IMR-90 (cell line): ENCODE results near the gene KCNA10. TPM values are rescaled to one million over a fixed set of nuclear protein-coding genes. Genes with fewer than 3 reads are reported as not detected.
A peak's percentile ranks its signal among the peaks of the same experiment; 100 is the strongest.

Experiments used
- ATAC-seq: fragments of 200-7000 bp; cut with Tn5 transposase; 2 replicates; pipeline ENCODE4 v1.9.1; 2020; ENCODE audit warnings: low read depth, mild to moderate bottlenecking, moderate library complexity
- BruUV-seq: library from RNA; stranded (reverse); fragments of 400-500 nt; replicated peaks from 2 replicates; lab custom pipeline; 2021; lab: Mats Ljungman, UMichigan
- CTCF ChIA-PET: fragments of 300-600 bp; formaldehyde crosslinking; extraction: SDS; loops from one replicate; lab custom pipeline; 2021; ENCODE audit warnings: antibody characterized with exemption; lab: Yijun Ruan, JAX
- POLR2A ChIA-PET: fragments of 300-600 bp; sonication (Branson Sonifier 250); formaldehyde crosslinking; loops from one replicate; lab custom pipeline; 2022; ENCODE audit warnings: antibody characterized with exemption; ENCODE audit not compliant: unreplicated experiment; lab: Charles Lee
- DNase-seq: peaks from one replicate; pipeline ENCODE4 v3.0.0; 2013
- H2AFZ ChIP-seq: replicated peaks from 2 replicates; pipeline ENCODE3; 2013; ENCODE audit warnings: low read length, mild to moderate bottlenecking; ENCODE audit not compliant: poor library complexity
- H2AK5ac ChIP-seq: 2 replicates; pipeline ENCODE4 v1.6.1; 2013; ENCODE audit warnings: low read depth, low read length, inconsistent platforms
- H2AK9ac ChIP-seq: replicated peaks from 2 replicates; pipeline ENCODE3; 2013; ENCODE audit warnings: mild to moderate bottlenecking, low read depth, low read length, moderate library complexity; ENCODE audit not compliant: poor library complexity
- H2BK120ac ChIP-seq: 2 replicates; pipeline ENCODE4 v1.6.1; 2013; ENCODE audit warnings: low read depth, low read length, inconsistent platforms
- H2BK15ac ChIP-seq: 3 replicates; pipeline ENCODE4 v1.6.1; 2013; ENCODE audit warnings: low read depth, low read length, inconsistent platforms
- H2BK20ac ChIP-seq: 2 replicates; pipeline ENCODE4 v1.6.1; 2013; ENCODE audit warnings: low read depth, mild to moderate bottlenecking, inconsistent platforms, low read length, moderate library complexity
- H2BK5ac ChIP-seq: 2 replicates; pipeline ENCODE4 v1.6.1; 2013; ENCODE audit warnings: mild to moderate bottlenecking, low read depth, low read length, inconsistent platforms; ENCODE audit not compliant: poor library complexity, severe bottlenecking
- H3K14ac ChIP-seq: replicated peaks from 2 replicates; pipeline ENCODE4 v1.6.1; 2013; ENCODE audit warnings: low read depth, low read length, inconsistent platforms
- H3K18ac ChIP-seq: 2 replicates; pipeline ENCODE4 v1.6.1; 2013; ENCODE audit warnings: low read depth, low read length, control low read depth
- H3K23ac ChIP-seq: 2 replicates; pipeline ENCODE4 v1.6.1; 2013; ENCODE audit warnings: low read depth, low read length, inconsistent platforms
- H3K27ac ChIP-seq: 2 replicates; pipeline ENCODE4 v1.5.1; 2013; ENCODE audit warnings: mild to moderate bottlenecking, control low read depth, low read length; ENCODE audit not compliant: insufficient read depth
- H3K27me3 ChIP-seq: 2 replicates; pipeline ENCODE4 v1.6.1; 2013; ENCODE audit warnings: low read length; ENCODE audit not compliant: control insufficient read depth, insufficient read depth
- H3K36me3 ChIP-seq: 2 replicates; pipeline ENCODE4 v1.6.1; 2013; ENCODE audit warnings: low read length, mixed read lengths; ENCODE audit not compliant: control insufficient read depth, insufficient read depth
- H3K4ac ChIP-seq: 2 replicates; pipeline ENCODE4 v1.6.1; 2013; ENCODE audit warnings: low read depth, low read length, inconsistent platforms
- H3K4me1 ChIP-seq: 2 replicates; pipeline ENCODE4 v1.6.1; 2013; ENCODE audit warnings: low read length, mixed read lengths; ENCODE audit not compliant: control insufficient read depth, insufficient read depth
- H3K4me2 ChIP-seq: 2 replicates; pipeline ENCODE4 v1.6.1; 2013; ENCODE audit warnings: low read depth, mild to moderate bottlenecking, control low read depth, low read length, moderate library complexity
- H3K4me3 ChIP-seq: 2 replicates; pipeline ENCODE4 v1.5.1; 2013; ENCODE audit warnings: low read depth, mild to moderate bottlenecking, control low read depth, low read length, moderate library complexity; ENCODE audit not compliant: insufficient read depth
- H3K56ac ChIP-seq: 2 replicates; pipeline ENCODE4 v1.6.1; 2013; ENCODE audit warnings: low read length, inconsistent platforms; ENCODE audit not compliant: insufficient read depth; ENCODE audit errors: extremely low read depth
- H3K79me1 ChIP-seq, 2 experiments: 2 replicates each; pipeline ENCODE4 v1.6.1; 2013; ENCODE audit warnings: low read length in 2 of 2, inconsistent platforms in 1 of 2, low read depth in 1 of 2
- H3K9ac ChIP-seq: 2 replicates; pipeline ENCODE4 v1.6.1; 2013; ENCODE audit warnings: low read depth, low read length, control low read depth
- H3K9me1 ChIP-seq: 2 replicates; pipeline ENCODE4 v1.6.1; 2013; ENCODE audit warnings: low read length, inconsistent platforms; ENCODE audit not compliant: insufficient read depth
- H3K9me3 ChIP-seq: 2 replicates; pipeline ENCODE4 v1.6.1; 2013; ENCODE audit warnings: low read length; ENCODE audit not compliant: control insufficient read depth, insufficient read depth
- H4K20me1 ChIP-seq: 2 replicates; pipeline ENCODE4 v1.6.1; 2013; ENCODE audit warnings: low read length, inconsistent platforms; ENCODE audit not compliant: insufficient read depth
- H4K5ac ChIP-seq: 2 replicates; pipeline ENCODE4 v1.6.1; 2013; ENCODE audit warnings: mild to moderate bottlenecking, low read depth, low read length, control low read depth
- H4K8ac ChIP-seq, 2 experiments: 2 replicates each; pipeline ENCODE4 v1.6.1; 2013; ENCODE audit warnings: low read depth in 2 of 2, low read length in 2 of 2, control low read depth in 1 of 2, inconsistent platforms in 1 of 2
- H4K91ac ChIP-seq: 2 replicates; pipeline ENCODE4 v1.6.1; 2013; ENCODE audit warnings: low read depth, low read length, inconsistent platforms; ENCODE audit not compliant: insufficient read depth
- BHLHE40 ChIP-seq: fragments of 150-350 bp; IDR thresholded peaks from 2 replicates; pipeline ENCODE4 v1.6.1; 2016; ENCODE audit warnings: mild to moderate bottlenecking, low read depth, low read length
- CEBPB ChIP-seq: IDR thresholded peaks from 2 replicates; pipeline ENCODE4 v1.6.1; 2012; ENCODE audit warnings: low read depth, low read length, improper control_type of control experiment
- CHD1 ChIP-seq: IDR thresholded peaks from 2 replicates; pipeline ENCODE4 v1.6.1; 2012; ENCODE audit warnings: low read depth, low read length, improper control_type of control experiment
- ELK1 ChIP-seq: fragments of 150-350 bp; IDR thresholded peaks from 2 replicates; pipeline ENCODE4 v1.6.1; 2016; ENCODE audit warnings: low read depth, mild to moderate bottlenecking, low read length, moderate library complexity, borderline replicate concordance
- FOS ChIP-seq: fragments of 150-350 bp; IDR thresholded peaks from 2 replicates; pipeline ENCODE4 v1.6.1; 2016; ENCODE audit warnings: low read depth, low read length
- MAFK ChIP-seq: IDR thresholded peaks from 2 replicates; pipeline ENCODE4 v1.6.1; 2012; ENCODE audit warnings: low read depth, low read length, improper control_type of control experiment
- MAZ ChIP-seq: IDR thresholded peaks from 2 replicates; pipeline ENCODE4 v1.6.1; 2012; ENCODE audit warnings: low read depth, mild to moderate bottlenecking, low read length, improper control_type of control experiment, moderate library complexity, borderline replicate concordance
- MXI1 ChIP-seq: IDR thresholded peaks from 2 replicates; pipeline ENCODE4 v1.6.1; 2012; ENCODE audit warnings: low read depth, mild to moderate bottlenecking, low read length, moderate library complexity, borderline replicate concordance
- NFE2L2 ChIP-seq: fragments of 150-350 bp; IDR thresholded peaks from 2 replicates; pipeline ENCODE4 v1.6.1; 2016; ENCODE audit warnings: low read depth, mild to moderate bottlenecking, low read length
- POLR2A ChIP-seq: IDR thresholded peaks from 2 replicates; pipeline ENCODE4 v1.6.1; 2012; ENCODE audit warnings: mild to moderate bottlenecking, low read depth, low read length
- RCOR1 ChIP-seq: IDR thresholded peaks from 2 replicates; pipeline ENCODE4 v1.6.1; 2012; ENCODE audit warnings: mild to moderate bottlenecking, low read length, improper control_type of control experiment; ENCODE audit not compliant: insufficient replicate concordance
- RFX5 ChIP-seq: IDR thresholded peaks from 2 replicates; pipeline ENCODE4 v1.8.0; 2012; ENCODE audit warnings: low read depth, mild to moderate bottlenecking, low read length, moderate library complexity
- WGBS, 2 experiments: methylation state at CpG; one replicate each; pipeline versions ENCODE4 v1.1.5 to v1.1.7; 2013; ENCODE audit warnings: missing lambda C conversion rate in 2 of 2; ENCODE audit not compliant: insufficient read length in 1 of 2; ENCODE audit errors: extremely low coverage in 2 of 2; 5-methylcytosine and 5-hydroxymethylcytosine counted together
- dilution Hi-C: fragments of 300-500 bp; cut with HindIII; formaldehyde crosslinking; loops from one replicate; pipeline ENCODE4 v1.14.3; 2018; ENCODE audit warnings: low sequenced_read_pairs; ENCODE audit not compliant: unreplicated experiment
- in situ Hi-C: fragments of 300-500 bp; cut with MboI; formaldehyde crosslinking; loops from 3 replicates; pipeline ENCODE4 v1.14.3; 2019; ENCODE audit warnings: low sequenced_read_pairs, inconsistent platforms, mixed read lengths
- intact Hi-C: fragments of 100-400 bp; cut with micrococcal nuclease; formaldehyde crosslinking; loops from 2 replicates; pipeline ENCODE4 v1.10.0; 2022
- polyA plus RNA-seq, 3 experiments: library from polyadenylated mRNA; depleted of rRNA; stranded (reverse); fragments of >200 nt; gene quantifications; 2 replicates each; pipeline ENCODE4 v1.2.3, GENCODE V29; 2012; ENCODE audit warnings: low replicate concordance in 1 of 3
- total RNA-seq: library from RNA; depleted of rRNA; stranded (reverse); fragments of >200 nt; gene quantifications from 2 replicates; pipeline ENCODE4 v1.2.3, GENCODE V29; 2012
- TF ChIP-seq, protein P1 (sequence below): fragments of 150-350 bp; IDR thresholded peaks from 2 replicates; pipeline ENCODE4 v1.6.1; 2017; ENCODE audit warnings: mild to moderate bottlenecking, antibody characterized with exemption, low read length, low read depth
- TF ChIP-seq, protein P2 (sequence below): conservative IDR thresholded peaks from 2 replicates; pipeline ENCODE4 v1.5.1; 2012; ENCODE audit warnings: mild to moderate bottlenecking, low read depth, low read length, improper control_type of control experiment

The KCNA10 gene
- total and polyA plus RNA-seq, 2 of the 4 experiments (the other 2 are of a cell fraction): not detected

DNA sequence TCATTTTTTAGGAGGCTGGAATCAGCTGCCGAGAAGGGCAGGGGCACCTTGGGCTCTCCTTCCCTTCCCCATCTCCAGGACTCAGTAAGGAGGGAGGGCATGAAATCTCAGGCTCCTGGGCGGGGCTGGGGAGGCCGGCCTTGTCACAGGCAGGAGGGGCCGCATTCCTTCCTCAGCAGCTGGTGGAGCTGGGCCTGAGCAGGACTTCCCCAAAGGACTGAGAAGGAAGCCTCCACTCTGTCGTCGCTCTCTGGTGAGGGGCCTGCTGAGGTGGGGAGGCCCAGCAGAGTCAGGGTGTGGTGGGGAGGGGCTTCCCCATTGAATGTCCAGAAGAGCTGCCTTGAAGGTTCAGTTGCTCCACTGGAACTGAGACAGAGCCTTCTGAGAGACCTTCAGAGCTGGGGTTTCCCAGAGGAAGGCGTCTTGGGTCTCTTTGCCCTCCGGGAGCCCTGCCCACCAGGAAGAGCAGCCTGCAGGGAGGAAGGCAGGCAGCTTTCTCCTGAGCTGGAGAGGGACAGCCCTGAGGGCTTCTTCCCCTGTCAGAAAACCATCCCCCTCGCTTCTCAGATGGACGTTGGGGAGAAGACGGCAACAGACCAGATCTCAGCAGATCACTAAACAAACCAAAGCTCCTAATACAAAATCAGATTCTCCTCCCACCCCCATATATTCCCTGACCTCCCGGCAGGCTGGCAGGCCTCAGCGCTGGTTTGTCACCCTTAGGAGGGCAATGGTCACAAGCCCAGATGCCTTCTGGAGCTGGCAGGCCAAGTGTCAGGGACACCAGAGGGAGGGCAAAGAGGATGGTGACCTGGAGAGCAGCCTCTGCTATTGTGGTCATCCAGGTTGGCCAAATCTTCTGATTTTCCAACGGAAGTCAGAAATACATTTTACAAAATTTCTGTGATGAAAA, 10.7 kb downstream of the KCNA10 start:
- Histone ChIP-seq H4K91ac (no peak overlapping the region), H3K27me3 (peaks cover 38% of the 10 kb centered on the region), H4K8ac (no peak overlapping the region), H2BK15ac (no peak overlapping the region), H3K79me1 (no peaks in the 10 kb centered on the region), H3K14ac (no peak overlapping the region), H3K9me1 (no peaks in the 10 kb centered on the region; the same call in 1 of the 2 replicates), H3K9me3 (no peaks in the 10 kb centered on the region), H3K4me2 (no peak overlapping the region), H3K4me1 (no peaks in the 10 kb centered on the region), H3K27ac (no peak overlapping the region), H4K5ac (no peak overlapping the region), H2AK5ac (no peak overlapping the region), H3K18ac (no peak overlapping the region), H2BK5ac (no peak overlapping the region), H3K56ac (no peak overlapping the region), H3K4ac (no peak overlapping the region), H4K20me1 (no peaks in the 10 kb centered on the region), H2AK9ac (no peak overlapping the region), H2BK20ac (no peak overlapping the region), H3K23ac (no peak overlapping the region), H3K9ac (no peak overlapping the region), H2AFZ (peak overlapping the region; percentile 46), H2BK120ac (no peak overlapping the region), H3K4me3 (no peak overlapping the region), H3K36me3 (no peaks in the 10 kb centered on the region)
- CTCF ChIA-PET: interaction anchor here (2.5 kb wide), 1 partner anchor 12 kb away, joined by 10 read pairs; no protein-coding TSS in a partner anchor
- POLR2A ChIA-PET: no interaction called here
- peak; percentile 9 for DNase-seq
- intact Hi-C loops (no loop called here), in situ Hi-C loops (no loop called here), dilution Hi-C loops (no loop called here)
- no TSS peak for BruUV-seq
- WGBS, 2 experiments: no CpG with 5 or more reads among the region's 14 CpGs
- peak; percentile 93 for ATAC-seq
- TF ChIP-seq FOS (no peak), BHLHE40 (no peak), CEBPB (no peak), CHD1 (no peak), RFX5 (no peak), MXI1 (no peak), MAZ (no peak), ELK1 (no peak), MAFK (no peak), POLR2A (no peak), RCOR1 (no peak), NFE2L2 (no peak)
- TF ChIP-seq, protein P1, sequence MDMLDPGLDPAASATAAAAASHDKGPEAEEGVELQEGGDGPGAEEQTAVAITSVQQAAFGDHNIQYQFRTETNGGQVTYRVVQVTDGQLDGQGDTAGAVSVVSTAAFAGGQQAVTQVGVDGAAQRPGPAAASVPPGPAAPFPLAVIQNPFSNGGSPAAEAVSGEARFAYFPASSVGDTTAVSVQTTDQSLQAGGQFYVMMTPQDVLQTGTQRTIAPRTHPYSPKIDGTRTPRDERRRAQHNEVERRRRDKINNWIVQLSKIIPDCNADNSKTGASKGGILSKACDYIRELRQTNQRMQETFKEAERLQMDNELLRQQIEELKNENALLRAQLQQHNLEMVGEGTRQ: no peak
- TF ChIP-seq, protein P2, sequence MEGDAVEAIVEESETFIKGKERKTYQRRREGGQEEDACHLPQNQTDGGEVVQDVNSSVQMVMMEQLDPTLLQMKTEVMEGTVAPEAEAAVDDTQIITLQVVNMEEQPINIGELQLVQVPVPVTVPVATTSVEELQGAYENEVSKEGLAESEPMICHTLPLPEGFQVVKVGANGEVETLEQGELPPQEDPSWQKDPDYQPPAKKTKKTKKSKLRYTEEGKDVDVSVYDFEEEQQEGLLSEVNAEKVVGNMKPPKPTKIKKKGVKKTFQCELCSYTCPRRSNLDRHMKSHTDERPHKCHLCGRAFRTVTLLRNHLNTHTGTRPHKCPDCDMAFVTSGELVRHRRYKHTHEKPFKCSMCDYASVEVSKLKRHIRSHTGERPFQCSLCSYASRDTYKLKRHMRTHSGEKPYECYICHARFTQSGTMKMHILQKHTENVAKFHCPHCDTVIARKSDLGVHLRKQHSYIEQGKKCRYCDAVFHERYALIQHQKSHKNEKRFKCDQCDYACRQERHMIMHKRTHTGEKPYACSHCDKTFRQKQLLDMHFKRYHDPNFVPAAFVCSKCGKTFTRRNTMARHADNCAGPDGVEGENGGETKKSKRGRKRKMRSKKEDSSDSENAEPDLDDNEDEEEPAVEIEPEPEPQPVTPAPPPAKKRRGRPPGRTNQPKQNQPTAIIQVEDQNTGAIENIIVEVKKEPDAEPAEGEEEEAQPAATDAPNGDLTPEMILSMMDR: no peak
